Head of caudate nucleus (tissue), 42 donors: Measurements from ENCODE around the gene MPHOSPH9.

ENCODE experiments used
- DNase-seq, 42 donors: peaks; one replicate each; pipeline versions ENCODE4 v3.0.0 to v3.0.0-alpha.2; 2020 to 2021; ENCODE audit warnings: mixed read lengths in 7 of 42
- intact Hi-C: fragments of 100-400 bp; cut with DNase I; formaldehyde crosslinking; loops from one replicate; pipeline ENCODE4 v1.15.0; 2022

MPHOSPH9 gene

DNA sequence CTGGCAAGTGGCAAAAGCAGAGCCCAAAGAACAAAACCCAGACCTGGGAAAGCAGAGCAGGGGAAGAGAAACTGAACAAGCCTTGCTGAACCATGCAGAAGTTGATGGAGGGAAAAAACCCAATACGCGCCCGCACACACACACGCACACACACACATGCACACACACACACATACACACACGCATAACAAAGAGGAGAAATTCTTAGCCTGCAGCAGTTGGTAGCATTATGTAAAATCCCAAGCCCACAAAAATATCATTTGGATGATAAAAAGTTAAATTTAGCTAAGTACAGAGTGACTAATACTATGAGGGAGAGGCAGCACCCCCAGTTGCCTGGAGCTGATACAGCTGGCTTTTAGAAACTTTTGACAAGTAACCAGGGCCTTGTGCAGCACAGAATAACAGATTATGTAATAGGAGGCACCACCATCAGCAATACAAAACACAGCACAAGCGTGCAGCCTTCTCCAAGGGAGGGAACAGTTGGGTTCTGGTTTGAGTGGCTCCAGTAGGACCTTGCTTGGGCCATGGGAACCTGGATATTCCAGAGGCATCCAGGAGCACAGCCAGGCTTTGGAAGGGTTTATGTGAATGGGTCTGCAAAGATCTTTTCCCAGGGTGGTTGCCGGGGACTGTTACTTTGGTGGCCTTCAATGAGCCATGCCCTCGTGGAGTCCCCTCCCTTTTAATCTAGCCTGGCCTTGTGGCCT, 117.4 kb downstream of the MPHOSPH9 start:
- intact Hi-C loops, result no loop called here
- DNase-seq, result peak in 39 of 42 donors; percentile 34 to 90 (median 64)

- intact Hi-C loops, result no loop called here
- DNase-seq, result peak in 22 of 42 donors; percentile 27 to 79 (median 46)
These were observed 118.4 kb downstream of the MPHOSPH9 start for GRCh38 chr12:123114304-123115083.

GRCh38 chr12:123113026-123113425, 119.9 kb downstream of the MPHOSPH9 start:
- intact Hi-C loops, result no loop called here
- DNase-seq, result no peak

DNA sequence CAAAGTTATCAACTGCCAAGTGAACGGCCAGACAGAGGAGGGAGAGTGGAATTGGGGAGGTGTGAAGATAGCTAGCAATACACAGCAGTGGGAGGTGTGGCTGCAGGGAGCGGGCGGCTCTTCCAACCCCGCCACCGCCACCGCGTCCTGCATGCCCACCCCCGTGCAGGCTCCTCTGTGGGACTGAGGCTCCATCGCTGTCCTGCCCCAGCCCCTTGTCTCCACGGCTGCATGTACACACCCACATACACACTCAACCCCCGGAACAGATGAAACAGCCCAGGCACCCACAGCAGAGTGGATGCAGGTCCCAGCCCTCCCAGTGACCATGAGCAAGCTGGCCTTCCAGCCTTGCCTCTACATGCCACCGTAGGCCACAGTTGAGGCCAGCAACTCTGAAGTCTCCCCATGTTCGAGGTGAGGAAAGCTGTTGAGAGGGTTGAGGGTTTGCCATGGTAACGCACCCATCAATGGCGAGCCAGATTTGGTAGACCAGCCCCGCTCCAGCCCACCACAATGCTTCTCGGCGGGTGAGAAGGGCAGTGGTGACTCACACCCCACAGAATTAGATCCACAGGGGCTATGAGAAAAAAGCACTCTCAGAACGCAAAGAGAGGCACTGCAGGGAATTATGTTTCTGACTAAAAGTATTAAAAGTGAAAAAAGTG, 121.3 kb downstream of the MPHOSPH9 start:
- DNase-seq, result peak in 2 of 42 donors; percentile 48 to 68
- intact Hi-C loops, result no loop called here

GRCh38 chr12:123109319-123109772, 123.6 kb downstream of the MPHOSPH9 start:
- intact Hi-C loops, result no loop called here
- DNase-seq, result peak in 16 of 42 donors; percentile 27 to 70 (median 54)

- intact Hi-C loops, result no loop called here
- DNase-seq, result no peak
These were observed 124.3 kb downstream of the MPHOSPH9 start for GRCh38 chr12:123108682-123109066.

GRCh38 chr12:123107926-123108681, 124.8 kb downstream of the MPHOSPH9 start:
- no peak for DNase-seq
- intact Hi-C loops, result no loop called here

GRCh38 chr12:123106640-123107359, 126.1 kb downstream of the MPHOSPH9 start:
- no peak for DNase-seq

GRCh38 chr12:123105211-123105826, 127.6 kb downstream of the MPHOSPH9 start:
- intact Hi-C loops, result no loop called here
- DNase-seq, result no peak

More at GRCh38 chr12:123106640-123107359, 126.1 kb downstream of the MPHOSPH9 start:
- intact Hi-C loops, result no loop called here

- intact Hi-C loops, result no loop called here
- DNase-seq, result no peak
These were observed 128.1 kb downstream of the MPHOSPH9 start for GRCh38 chr12:123104809-123105208.
